DMS53 treated with DMSO at 0.1 percent for 48 hours (cell line): ENCODE measurements around the gene CHCHD6.

Experiments
- DNase-seq: peaks from one replicate; lab custom pipeline; 2025; ENCODE audit not compliant: unreplicated experiment; lab: John Stamatoyannopoulos, UW

Gene CHCHD6

GRCh38 chr3:126857928-126858327 is 153.9 kb downstream of the CHCHD6 start:
- no peak for DNase-seq

- DNase-seq: no peak
Measured at GRCh38 chr3:126858401-126858800, 154.4 kb downstream of the CHCHD6 start.

GRCh38 chr3:126858887-126859286 is 154.8 kb downstream of the CHCHD6 start:
- no peak for DNase-seq

GRCh38 chr3:126859415-126860246 is 155.6 kb downstream of the CHCHD6 start:
- DNase-seq: no peak

GRCh38 chr3:126865736-126866135 is 161.7 kb downstream of the CHCHD6 start:
- no peak for DNase-seq

GRCh38 chr3:126866175-126866759 is 162.2 kb downstream of the CHCHD6 start:
- DNase-seq: no peak

GRCh38 chr3:126867190-126867862 is 163.3 kb downstream of the CHCHD6 start:
- no peak for DNase-seq

- no peak for DNase-seq
Measured at GRCh38 chr3:126867863-126868200, 163.8 kb downstream of the CHCHD6 start.

GRCh38 chr3:126870608-126871210 is 166.7 kb downstream of the CHCHD6 start:
- no peak for DNase-seq

GRCh38 chr3:126872701-126873342 is 168.8 kb downstream of the CHCHD6 start:
- DNase-seq: no peak

GRCh38 chr3:126873416-126873815 is 169.4 kb downstream of the CHCHD6 start:
- no peak for DNase-seq

- DNase-seq: no peak
Measured at GRCh38 chr3:126878664-126879063, 174.6 kb downstream of the CHCHD6 start.

GRCh38 chr3:126880901-126881300 is 176.9 kb downstream of the CHCHD6 start:
- no peak for DNase-seq

GRCh38 chr3:126881861-126882260 is 177.8 kb downstream of the CHCHD6 start:
- no peak for DNase-seq

- DNase-seq: no peak
Measured at GRCh38 chr3:126883241-126883640, 179.2 kb downstream of the CHCHD6 start.

- no peak for DNase-seq
Measured at GRCh38 chr3:126885425-126885824, 181.4 kb downstream of the CHCHD6 start.

- no peak for DNase-seq
Measured at GRCh38 chr3:126886217-126886616, 182.2 kb downstream of the CHCHD6 start.

- DNase-seq: no peak
Measured at GRCh38 chr3:126887686-126888085, 183.6 kb downstream of the CHCHD6 start.

GRCh38 chr3:126888186-126888760 is 184.2 kb downstream of the CHCHD6 start:
- DNase-seq: no peak

GRCh38 chr3:126889276-126890201 is 185.5 kb downstream of the CHCHD6 start:
- DNase-seq: no peak
